NK-92 treated with Interleukin-12 subunit alpha and Interleukin-12 subunit beta, amount 100 ng/mL, for 24 hours (cell line): Measurements from ENCODE around the gene POTEC.
"Not testable (repeated sequence)": the region's sequence is repeated elsewhere in the genome, so short reads cannot be mapped to it uniquely, and the experiment has no call there.

Source experiments
- DNase-seq: peaks from one replicate; lab custom pipeline; 2025; lab: John Stamatoyannopoulos, UW

Gene POTEC

DNA sequence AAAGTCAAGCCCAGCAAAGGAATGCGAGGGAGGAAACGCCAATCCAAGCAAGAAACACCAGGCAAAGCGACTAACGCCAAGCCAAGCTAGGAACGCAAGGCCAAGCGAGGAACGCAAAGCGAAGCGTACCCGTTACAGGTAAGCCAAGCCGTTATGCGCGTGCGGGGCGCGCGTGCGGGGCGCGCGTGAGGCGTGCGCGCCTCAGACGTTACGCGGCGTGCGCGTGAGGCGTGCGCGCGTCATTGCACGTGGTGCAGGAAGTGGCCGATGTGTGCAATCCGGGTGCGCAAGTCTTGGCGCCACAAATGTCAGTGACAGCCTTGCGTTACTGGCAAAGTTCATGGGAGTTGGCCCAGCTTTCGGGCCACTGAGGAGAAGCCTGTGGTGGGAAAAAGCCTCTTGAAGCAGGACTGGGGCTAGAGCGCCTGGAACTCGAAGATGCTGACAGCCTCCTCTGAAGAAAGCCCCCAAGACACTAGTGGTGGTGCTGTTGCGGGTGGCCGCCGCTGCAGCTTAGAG is at the start of gene POTEC:
Gene POTEC, minus strand, starts transcription at position 155 of the 519 bp plus-strand sequence. CDS start 454 bp downstream, outside the sequence.
- not testable (repeated sequence) for DNase-seq

DNA sequence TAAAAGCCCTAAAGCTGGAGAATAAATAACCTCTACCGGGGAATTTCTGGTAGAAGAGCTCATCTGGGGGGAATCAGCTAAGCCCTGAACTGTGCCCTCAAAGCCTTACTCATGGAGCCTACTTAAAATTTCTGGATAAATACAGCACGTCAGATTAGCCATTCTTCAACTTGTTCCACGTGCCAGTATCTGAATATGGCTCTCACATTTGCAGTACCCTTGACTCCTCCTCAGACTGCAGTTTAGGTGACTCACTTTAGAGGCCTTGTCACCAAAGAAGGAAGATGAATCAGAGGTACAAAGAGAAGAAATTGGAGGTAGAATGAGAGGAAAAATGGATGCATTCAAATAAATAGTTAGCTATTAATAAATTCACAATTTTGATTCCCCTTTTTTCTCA is 34.6 kb upstream of the POTEC start:
- DNase-seq = no peak

DNA sequence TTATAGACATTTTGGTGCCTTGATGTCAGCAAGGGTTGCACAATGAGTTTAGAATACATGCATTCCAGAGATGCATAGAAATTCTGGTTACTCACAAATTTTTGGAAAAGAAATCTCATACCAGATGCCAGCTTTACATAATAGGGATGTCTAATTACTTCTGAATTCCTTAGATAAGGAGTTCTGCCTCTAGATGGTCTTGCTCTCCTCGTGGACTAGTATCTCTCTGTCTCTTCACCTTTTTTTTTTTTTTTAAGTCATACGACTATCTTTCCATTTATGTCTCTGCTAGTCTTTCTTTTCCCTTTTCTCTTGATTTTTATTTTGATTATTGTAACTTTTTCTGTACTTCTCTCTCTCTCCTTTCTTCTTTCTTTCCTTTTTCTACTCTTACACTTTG is 16.1 kb upstream of the POTEC start:
- DNase-seq = not testable (repeated sequence)

DNA sequence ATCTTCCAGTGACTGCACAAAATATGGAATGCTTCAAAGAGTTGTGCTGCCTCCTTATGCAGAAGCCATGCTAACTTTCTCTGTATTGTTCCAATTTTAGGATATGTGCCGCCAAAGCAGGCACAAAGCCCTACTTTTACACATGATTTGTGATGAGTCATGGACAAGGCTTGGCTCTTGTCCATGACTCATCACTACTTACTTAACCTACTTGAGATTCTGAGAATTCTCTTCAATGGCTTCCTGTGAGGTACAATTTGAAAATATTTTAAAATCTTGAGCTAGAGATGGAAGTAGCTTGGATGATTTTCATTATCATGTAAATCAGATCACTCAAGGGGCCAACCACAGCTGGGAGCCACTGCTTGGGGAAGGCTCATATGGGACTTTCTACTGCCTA is 11.7 kb downstream of the POTEC start:
- not testable (repeated sequence) for DNase-seq

DNA sequence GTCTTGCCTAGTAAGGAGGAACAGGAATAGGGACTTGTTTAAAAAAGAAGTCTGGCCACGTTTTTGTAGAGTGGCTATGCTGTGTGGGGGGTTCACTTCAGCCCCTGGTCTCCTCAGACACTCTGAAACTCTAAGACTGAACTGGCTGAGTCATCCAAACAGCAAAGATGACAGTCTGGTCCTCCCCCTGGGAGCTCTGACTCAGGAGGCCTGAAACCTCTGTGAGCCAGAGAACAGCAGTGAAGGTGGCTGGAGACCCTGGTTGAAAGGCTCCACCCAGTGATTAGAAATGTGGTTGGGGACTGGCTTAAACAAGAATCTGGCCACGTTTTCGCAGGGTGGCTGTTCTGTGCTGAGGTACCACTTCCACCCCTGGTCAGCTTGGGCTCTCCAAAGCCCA is 32.7 kb downstream of the POTEC start:
- DNase-seq = not testable (repeated sequence)

DNA sequence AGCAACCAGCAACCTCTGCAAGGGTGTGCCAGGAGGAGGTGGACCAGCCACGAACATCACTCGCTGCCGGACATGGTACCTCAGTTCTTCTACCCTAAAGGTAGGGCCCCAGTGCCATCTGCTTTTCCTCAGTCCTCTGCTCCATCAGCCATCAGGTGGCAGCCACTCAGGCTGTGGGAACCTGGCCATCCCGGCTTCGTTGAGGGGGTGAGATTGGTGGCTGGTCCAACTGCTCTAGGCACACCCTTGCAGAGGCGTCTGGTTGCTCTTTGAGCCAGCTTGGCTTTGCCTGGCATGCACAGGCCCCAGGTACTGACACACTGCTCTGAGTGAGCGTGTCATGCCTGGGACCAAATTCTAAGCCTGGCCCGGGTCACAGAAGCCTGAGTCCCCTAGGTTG is 39.7 kb downstream of the POTEC start:
- DNase-seq = not testable (repeated sequence)

DNA sequence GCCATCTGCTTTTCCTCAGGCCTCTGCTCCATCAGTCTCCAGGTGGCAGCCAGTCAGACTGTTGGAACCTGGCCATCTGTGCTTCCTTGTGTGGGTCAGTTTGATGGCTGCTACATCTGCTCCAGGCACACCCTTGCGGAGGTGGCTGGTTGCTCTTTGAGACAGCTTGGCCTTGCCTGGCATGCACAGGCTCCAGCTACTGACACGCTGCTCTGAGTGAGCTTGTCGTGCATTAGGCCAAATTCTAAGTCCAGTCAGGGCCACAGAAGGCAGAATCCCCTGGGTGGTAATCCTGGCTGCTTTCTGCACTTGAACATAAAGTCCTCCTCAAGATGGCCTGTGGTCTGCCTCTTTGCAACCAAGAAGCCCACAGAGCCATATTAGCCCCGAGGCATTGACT is 41.5 kb downstream of the POTEC start:
- not testable (repeated sequence) for DNase-seq

DNA sequence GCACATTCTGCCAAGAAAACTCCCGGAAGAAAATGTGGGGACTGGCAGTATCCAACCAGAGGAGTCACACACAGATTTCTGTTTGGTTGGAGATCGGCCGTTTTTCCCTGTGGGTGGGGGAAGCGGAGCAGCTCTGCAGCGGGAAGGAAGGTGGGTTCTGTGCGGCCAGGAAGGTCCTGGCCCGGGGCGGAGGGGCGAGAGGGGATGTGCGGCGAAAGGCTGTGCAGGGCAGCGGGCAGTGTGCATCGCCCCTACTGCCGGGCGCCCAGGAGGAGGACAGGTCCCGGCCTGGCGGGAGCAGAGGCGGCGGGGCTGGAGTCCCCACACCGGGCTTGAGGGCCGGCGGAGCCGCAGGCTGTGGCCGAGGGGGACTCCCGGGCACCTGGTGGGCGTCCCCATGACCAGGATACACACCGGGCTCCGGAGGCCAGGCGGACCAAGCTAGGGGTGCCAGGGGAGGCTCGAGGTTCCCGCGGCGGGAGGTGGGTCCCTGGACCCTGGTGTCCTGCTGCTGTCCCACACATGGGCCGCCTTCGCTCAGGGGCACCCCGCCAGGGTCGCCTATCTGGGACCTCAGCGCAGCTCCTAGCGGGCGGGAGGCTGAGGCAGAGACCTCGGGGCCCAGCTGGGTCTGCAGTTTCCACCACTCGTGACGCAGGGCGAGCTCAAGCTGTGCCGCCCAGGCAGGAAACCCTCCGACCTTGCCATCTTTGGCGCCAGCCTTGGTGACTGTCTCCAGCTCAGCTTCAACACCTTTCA is 54.0 kb downstream of the POTEC start:
- not testable (repeated sequence) for DNase-seq

DNA sequence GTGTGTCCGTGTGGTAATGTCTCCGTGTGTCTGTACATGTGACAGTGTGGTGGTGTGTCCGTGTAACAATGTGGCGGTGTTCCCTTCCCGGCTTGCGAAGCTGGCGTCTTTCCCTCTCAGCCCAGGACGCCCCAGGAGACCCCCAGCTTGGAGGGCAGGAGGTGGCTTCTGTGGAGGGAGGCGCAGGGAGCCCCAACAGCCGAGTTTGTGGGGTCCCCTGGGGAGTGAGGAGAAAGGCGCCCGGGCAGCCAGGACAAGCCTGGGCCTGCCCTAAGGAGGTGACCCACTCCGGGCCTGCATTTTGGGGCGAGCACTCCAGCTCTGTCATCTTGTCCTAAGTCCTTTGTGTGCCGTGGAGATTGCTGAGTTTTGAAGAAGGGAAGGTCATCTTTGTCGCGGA is 54.6 kb downstream of the POTEC start:
- DNase-seq = not testable (repeated sequence)

DNA sequence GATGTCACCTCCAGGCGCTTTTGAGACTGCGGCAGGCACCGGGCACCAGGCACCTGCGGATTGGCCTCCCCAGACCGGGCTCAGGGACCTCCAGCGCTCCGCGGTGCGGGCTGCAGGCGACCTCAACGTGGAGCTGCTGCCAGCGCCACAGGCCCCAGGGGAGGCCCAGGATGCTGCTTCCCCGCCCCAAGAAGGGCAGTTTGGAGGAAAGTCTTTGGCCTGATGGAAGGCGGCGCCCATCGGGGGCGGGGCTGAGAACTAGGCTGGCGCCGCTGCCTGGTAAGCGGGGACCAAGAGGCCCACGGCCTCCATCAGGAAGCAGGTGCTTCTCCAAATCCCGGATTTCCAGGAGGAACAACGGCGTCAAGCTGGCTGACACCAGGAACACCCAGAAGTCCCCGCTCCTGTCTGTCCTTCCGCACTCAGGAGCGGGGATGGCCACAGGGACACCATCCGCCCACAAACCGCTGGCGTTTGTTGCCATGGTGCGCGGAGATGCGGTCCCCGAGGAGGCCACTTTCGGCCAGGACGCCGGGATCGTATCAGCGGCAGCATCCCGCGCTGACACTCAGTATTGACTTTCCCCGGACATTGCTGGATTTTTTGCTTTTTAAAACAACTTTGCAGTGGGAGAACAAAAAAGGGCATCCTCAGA is 56.3 kb downstream of the POTEC start:
- DNase-seq = not testable (repeated sequence)

DNA sequence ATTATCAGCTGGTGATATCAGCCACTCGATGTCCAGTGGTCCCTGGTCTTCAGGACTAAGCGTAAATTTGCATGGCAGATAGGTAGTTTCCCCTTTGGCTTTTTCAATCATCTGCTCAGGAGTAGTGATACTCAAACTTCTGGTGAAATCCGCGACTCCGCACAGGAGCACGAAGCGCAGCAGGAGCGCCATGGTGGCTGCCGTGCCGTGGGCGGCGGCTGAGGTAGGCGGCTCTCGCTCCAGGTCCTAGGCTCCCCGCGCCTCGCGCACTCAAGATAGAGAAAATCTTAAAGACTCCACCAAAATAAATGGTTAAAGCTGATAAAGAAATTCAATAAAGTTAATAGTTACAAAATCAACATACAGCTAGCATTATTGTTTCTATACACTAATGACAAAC is 64.3 kb downstream of the POTEC start:
- not testable (repeated sequence) for DNase-seq

DNA sequence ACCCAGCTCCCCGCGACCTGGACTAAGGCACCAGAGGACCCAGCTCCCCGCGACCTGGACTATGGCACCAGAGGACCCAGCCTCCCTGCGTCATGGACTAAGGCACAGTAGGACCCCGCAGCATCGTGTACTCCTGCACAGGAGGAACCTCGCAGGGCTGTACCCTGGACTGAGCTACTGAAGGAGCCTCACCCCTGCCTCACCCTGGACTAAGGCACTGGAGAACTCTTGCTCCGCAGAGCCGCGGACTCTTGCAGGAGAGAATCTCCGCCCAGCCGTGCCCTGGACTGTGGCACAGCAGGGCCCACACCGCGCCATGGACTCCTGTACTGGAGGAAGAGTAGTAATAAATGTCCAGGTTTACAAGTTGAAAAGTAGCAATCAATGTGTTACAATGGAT is 67.9 kb downstream of the POTEC start:
- not testable (repeated sequence) for DNase-seq

DNA sequence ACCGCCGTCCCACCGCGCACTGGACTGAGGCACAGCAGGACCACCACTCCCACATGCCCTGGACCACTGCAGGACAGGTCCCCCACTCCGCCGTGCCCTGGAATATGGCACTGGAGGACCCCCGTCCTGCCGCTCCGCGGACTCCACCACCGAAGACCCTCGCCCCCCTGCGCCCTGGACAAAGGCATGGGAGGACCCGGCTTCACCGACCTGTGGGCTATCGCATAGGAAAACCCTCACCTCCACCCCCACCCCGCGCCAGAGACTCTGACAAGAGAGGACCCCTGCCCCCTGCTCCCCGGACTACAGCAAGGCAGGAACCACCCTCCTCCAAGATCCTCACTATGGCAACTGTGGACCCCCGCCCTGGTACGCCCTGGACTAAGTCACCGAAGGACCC is 68.6 kb downstream of the POTEC start:
- DNase-seq = not testable (repeated sequence)

DNA sequence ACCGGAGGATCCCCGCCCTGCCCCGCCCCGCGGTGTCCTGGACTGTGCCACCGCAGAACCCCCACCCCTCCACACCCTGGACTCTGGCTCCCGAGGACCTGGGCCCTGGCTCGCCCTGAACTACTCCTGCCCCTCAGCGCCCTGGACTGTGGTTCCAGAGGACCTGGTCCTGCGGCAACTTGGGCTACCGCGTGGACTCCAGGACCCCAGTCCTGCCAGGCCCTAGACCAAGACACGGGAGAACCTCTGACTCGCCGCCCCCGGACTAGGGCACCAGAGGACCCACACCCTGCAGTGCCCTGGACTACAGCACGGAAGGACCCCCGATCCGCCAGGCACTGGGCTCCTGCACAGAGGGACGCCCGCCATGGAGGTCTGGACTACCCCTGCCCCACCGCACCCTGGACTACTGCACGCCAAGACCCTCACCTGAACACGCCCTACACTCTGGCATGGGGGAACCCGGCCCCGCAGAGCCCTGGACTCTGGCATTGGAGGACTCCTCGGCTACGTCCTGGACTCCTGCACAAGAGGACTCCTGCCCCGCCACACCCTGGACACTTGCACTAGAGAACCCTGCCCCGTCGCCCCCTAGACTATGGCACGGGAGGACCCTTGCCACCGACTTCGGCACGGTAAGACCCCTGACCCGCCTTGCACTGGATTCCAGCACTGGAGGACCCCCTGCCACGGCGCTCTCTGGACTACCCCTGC is 69.2 kb downstream of the POTEC start:
- not testable (repeated sequence) for DNase-seq

DNA sequence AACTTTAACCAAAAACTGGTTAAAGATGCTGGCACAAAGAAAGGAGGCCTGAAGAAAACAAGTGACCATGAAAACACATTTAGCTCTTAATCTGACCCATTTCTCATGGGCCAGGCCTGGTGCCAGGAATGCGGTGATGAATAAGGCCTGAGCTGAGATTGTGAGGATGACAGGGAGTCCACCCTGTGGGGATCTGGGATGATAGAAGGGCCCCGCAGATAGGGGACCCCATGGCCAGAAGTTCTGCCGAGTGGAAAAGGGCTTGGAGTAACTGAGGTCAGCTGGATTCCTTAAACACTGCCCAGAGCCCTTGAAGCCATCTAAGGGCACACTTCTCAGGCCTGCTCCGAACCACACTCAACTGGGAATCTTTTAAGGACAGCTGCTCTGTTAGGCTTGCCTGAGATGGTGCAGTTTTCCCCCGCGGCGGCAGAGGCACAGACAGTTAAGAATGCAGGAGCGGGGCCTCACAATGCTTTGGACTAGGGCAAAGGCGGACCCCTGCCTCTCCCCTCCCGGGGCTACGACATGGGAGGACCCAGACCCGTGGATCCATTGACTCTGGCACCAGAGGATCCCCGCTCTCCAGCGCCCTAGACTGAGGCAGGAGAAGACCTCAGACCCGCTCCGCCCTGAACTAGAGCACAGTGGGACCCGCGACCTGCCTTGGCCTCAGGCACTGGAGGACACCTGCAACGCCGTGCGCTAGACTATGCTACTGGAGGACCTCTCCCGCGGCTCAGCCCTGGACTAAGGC is 70.0 kb downstream of the POTEC start:
- not testable (repeated sequence) for DNase-seq

DNA sequence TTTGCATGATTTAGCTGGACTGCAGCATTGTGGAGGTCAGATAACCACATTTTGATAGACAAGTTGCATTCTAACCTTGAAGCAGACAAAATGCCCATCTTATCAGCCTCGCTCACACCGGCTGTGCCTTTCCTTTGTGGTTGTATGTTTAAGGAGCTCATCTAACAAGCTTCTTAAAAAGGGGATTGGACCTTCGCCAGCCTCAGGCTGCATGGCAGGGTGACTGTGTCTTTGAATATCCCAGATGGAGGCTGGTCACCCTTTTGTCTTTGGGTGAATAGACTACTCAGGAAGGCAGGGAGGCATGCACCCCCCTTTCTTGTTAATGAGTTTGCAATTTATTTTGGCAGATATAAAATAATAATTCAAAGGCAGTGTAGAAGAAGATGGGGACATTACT is 72.1 kb downstream of the POTEC start:
- DNase-seq = not testable (repeated sequence)

DNA sequence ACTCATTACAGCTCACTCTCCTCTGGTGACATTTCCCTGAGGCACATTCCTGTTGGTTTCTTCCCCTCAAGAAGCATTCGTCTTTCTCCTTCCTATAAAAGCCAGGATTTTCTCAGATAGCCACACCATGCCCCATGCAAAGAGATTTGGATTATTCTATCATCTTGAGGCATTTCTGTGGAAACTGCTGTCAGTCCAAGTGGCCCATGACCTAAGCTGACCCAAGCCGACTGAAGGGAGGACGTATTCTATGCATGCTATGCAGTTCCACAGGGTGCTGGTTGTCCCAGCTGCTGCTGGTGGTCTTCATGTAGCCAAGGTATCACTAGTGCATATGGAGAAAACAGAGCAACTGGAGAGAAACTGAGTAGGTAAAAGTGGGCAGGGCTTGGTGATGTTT is 73.0 kb downstream of the POTEC start:
- DNase-seq = not testable (repeated sequence)

DNA sequence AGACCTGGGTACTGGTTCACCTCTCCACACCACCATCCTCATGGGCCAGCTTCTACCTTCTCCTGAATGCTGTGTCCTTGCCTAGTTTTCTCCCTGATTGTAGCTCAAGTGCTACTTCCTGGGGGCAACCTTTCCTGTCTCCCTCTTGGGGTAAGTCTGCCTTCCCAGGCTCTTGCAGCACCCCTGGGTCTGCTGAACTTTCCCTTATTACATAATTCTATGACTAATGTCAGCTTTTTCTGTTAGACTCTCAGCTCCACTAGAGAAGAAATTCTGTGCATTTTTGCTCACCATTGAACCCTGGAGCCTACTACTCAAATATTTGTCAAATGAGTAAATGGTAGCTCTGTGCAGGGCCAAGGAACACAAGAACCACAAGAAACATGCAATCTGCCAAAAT is 73.4 kb downstream of the POTEC start:
- not testable (repeated sequence) for DNase-seq

DNA sequence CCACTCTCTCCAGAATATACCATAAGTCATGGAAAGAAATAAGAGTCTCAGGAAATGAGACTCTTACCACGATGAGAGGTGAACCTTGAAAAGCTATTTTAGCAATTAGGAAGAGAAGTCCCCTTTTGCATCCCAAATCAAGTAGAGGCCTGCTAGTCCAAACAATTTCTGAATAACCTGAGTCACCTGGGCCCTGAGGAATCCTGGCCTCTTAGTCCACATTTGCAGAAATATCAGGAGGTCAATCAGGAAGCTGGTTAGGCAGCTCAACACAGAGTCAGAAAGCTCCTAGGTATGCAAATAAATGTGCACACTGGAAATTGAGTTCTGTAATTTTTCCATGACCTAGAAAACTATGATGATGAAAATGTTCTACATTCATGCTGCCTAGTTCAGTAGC is 77.4 kb downstream of the POTEC start:
- not testable (repeated sequence) for DNase-seq
